NT2/D1 (cell line): ENCODE measurements around the gene NELL2.
A peak's percentile ranks its signal among the peaks of the same experiment; 100 is the strongest.
"Not testable (repeated sequence)": the region's sequence is repeated elsewhere in the genome, so short reads cannot be mapped to it uniquely, and the experiment has no call there.

Experiments used
- DNase-seq: peaks from one replicate; pipeline ENCODE4 v3.0.0-alpha.2; 2011; ENCODE audit warnings: low read depth, low spot score
- H3K27me3 ChIP-seq: 2 replicates; pipeline ENCODE4 v1.6.0; 2011; ENCODE audit warnings: mild to moderate bottlenecking; ENCODE audit not compliant: insufficient read length, insufficient read depth
- H3K36me3 ChIP-seq: 2 replicates; pipeline ENCODE4 v1.6.1; 2011; ENCODE audit warnings: mild to moderate bottlenecking, low read length, mixed read lengths; ENCODE audit not compliant: insufficient read depth, insufficient read length
- H3K4me1 ChIP-seq: 2 replicates; pipeline ENCODE4 v1.5.1; 2011; ENCODE audit not compliant: insufficient read depth, insufficient read length
- H3K4me3 ChIP-seq: 2 replicates; pipeline ENCODE4 v1.5.1; 2011; ENCODE audit warnings: low read depth; ENCODE audit not compliant: insufficient read length
- H3K9ac ChIP-seq: 2 replicates; pipeline ENCODE4 v1.6.0; 2011; ENCODE audit warnings: low read depth; ENCODE audit not compliant: insufficient read length
- H3K9me3 ChIP-seq: 2 replicates; pipeline ENCODE4 v1.5.1; 2011; ENCODE audit warnings: mild to moderate bottlenecking, low read length; ENCODE audit not compliant: insufficient read depth
- SUZ12 ChIP-seq: IDR thresholded peaks from 2 replicates; pipeline ENCODE4 v1.6.1; 2011; ENCODE audit not compliant: insufficient read length, insufficient read depth; ENCODE audit errors: extremely low read depth
- YY1 ChIP-seq: IDR thresholded peaks from 2 replicates; pipeline ENCODE4 v1.6.1; 2011; ENCODE audit not compliant: insufficient read length, insufficient read depth
- ZNF274 ChIP-seq: IDR thresholded peaks from 2 replicates; pipeline ENCODE4 v1.6.1; 2011; ENCODE audit warnings: mild to moderate bottlenecking, low read depth, low read length

The NELL2 gene

DNA sequence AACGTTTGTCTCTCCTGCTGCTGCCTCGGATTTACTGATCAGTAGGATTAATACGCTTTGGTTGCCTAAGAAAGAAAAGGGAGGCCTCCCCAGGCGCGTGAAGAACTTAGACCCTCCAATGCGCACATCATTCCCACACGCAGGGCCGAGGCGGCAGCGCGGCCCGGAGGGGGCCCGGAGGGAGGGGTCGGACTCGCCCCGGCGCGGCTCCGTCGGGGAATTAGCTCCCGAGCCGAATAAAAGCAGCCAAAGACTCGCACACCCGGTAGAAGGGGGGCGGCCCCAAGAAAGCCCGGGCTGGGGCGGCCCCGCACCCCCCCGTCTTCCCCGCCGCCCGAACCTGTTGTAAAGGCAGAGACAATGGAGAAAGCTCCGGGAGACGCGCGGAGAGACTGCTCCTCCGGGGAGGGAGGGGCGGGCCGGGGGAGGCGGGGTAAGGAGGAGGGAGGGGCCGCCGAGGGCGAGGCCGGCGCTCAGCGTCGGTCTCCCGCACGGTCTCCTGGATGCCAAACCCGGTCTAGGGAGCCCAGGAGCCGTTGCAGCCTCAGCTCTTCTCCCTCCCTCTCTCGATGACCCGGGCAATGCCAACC lies at the start of gene NELL2:
TSS of gene NELL2 (minus strand) at position 362 of the 590 bp plus-strand sequence. CDS start 446 bp downstream, outside the sequence.
- H3K9ac ChIP-seq, result peak within 1 kb of the TSS; percentile 76
- peaks cover 21% of the 10 kb centered on the region for H3K27me3 ChIP-seq
- H3K4me1 ChIP-seq, result no peaks in the 10 kb centered on the region
- H3K4me3 ChIP-seq, result peak within 1 kb of the TSS; percentile 67
- no peaks in the 10 kb centered on the region for H3K9me3 ChIP-seq
- H3K36me3 ChIP-seq, result no peaks in the 10 kb centered on the region
- DNase-seq, result peak; percentile 68
- TF ChIP-seq ZNF274, result no peak
- no peak for TF ChIP-seq SUZ12
- no peak for TF ChIP-seq YY1

- Histone ChIP-seq H3K9me3 (no peaks in the 10 kb centered on the region), H3K27me3 (no peaks in the 10 kb centered on the region), H3K4me3 (no peak overlapping the region), H3K4me1 (no peaks in the 10 kb centered on the region), H3K36me3 (no peaks in the 10 kb centered on the region), H3K9ac (no peak overlapping the region)
- TF ChIP-seq ZNF274, result no peak
- DNase-seq, result no peak
Observed at GRCh38 chr12:44921736-44922135, 45.6 kb upstream of the NELL2 start.

DNA sequence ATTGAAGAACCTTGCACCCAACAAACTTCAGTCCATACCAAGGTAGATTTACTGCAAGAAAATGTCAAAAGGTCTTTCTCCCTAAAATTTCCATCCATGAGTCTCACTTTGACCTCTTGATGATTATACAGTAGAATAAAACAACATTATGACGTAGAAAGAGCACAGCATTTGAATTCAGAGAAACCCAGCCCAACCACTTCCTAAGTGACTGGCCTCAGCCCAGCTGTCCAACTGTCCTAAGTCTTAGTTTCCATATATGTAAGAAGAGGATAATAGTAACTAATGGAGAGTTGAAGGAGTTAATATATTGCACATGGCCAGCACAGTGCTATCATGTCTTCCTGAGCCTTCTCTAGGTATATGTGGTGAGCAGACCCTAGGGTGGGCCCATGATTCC lies 41.0 kb upstream of the NELL2 start:
- H3K27me3 ChIP-seq, result no peaks in the 10 kb centered on the region
- no peaks in the 10 kb centered on the region for H3K4me1 ChIP-seq
- no peak for DNase-seq
- H3K4me3 ChIP-seq, result no peak overlapping the region
- no peak overlapping the region for H3K9ac ChIP-seq
- H3K9me3 ChIP-seq, result no peaks in the 10 kb centered on the region
- no peak for TF ChIP-seq YY1
- H3K36me3 ChIP-seq, result no peaks in the 10 kb centered on the region

GRCh38 chr12:44915958-44916357 lies 39.8 kb upstream of the NELL2 start:
- no peaks in the 10 kb centered on the region for H3K9me3 ChIP-seq
- no peaks in the 10 kb centered on the region for H3K27me3 ChIP-seq
- H3K4me3 ChIP-seq, result no peak overlapping the region
- no peak for TF ChIP-seq YY1
- no peak for TF ChIP-seq ZNF274
- no peak for TF ChIP-seq SUZ12
- H3K9ac ChIP-seq, result no peak overlapping the region
- DNase-seq, result no peak
- no peaks in the 10 kb centered on the region for H3K4me1 ChIP-seq
- H3K36me3 ChIP-seq, result no peaks in the 10 kb centered on the region

DNA sequence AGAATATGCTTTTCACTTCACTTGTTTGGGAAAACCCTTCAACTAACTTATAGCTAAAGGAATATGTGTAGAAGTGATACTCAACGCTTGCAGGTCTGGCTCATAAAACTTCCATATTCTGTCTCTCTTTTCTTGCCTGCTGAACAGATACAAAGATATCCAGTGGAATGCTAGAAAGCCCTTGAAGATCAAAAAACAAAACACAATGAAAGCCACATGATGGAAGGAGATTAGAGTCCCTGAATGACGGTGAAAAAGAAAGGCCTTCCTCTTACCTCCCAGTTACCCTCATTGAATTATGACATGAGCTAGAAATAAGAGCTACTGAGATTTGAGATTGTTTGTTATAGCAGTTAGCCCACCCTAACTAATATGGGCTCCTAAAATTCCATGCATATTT lies 28.2 kb upstream of the NELL2 start:
- H3K9me3 ChIP-seq, result no peaks in the 10 kb centered on the region
- TF ChIP-seq YY1, result no peak
- no peak for TF ChIP-seq SUZ12
- TF ChIP-seq ZNF274, result no peak

GRCh38 chr12:44898108-44898507 lies 22.0 kb upstream of the NELL2 start:
- not testable (repeated sequence) for DNase-seq, H3K27me3 ChIP-seq, H3K36me3 ChIP-seq, H3K9me3 ChIP-seq, H3K4me3 ChIP-seq, H3K4me1 ChIP-seq, H3K9ac ChIP-seq

More for the DNA sequence above, 28.2 kb upstream of the NELL2 start:
- Histone ChIP-seq H3K4me1 (no peaks in the 10 kb centered on the region), H3K36me3 (no peaks in the 10 kb centered on the region), H3K27me3 (no peaks in the 10 kb centered on the region), H3K9ac (no peak overlapping the region), H3K4me3 (no peak overlapping the region)
- no peak for DNase-seq

- Histone ChIP-seq H3K9me3 (no peaks in the 10 kb centered on the region), H3K4me3 (no peak overlapping the region), H3K36me3 (no peaks in the 10 kb centered on the region), H3K4me1 (no peaks in the 10 kb centered on the region), H3K27me3 (no peaks in the 10 kb centered on the region), H3K9ac (no peak overlapping the region)
- no peak for DNase-seq
- no peak for TF ChIP-seq YY1
- TF ChIP-seq ZNF274, result no peak
- no peak for TF ChIP-seq SUZ12
Observed at GRCh38 chr12:44889926-44890325, 13.8 kb upstream of the NELL2 start.

GRCh38 chr12:44889162-44889561 lies 13.0 kb upstream of the NELL2 start:
- no peak overlapping the region for H3K4me3 ChIP-seq
- H3K9ac ChIP-seq, result no peak overlapping the region
- TF ChIP-seq YY1, result no peak
- TF ChIP-seq ZNF274, result no peak
- TF ChIP-seq SUZ12, result no peak
- H3K27me3 ChIP-seq, result no peaks in the 10 kb centered on the region
- no peaks in the 10 kb centered on the region for H3K9me3 ChIP-seq
- no peaks in the 10 kb centered on the region for H3K36me3 ChIP-seq
- no peak for DNase-seq
- no peaks in the 10 kb centered on the region for H3K4me1 ChIP-seq
